Pancreas (tissue), 10 donors: Measurements from ENCODE around the gene SLC12A3. TPM values are rescaled to one million over a fixed set of nuclear protein-coding genes. Genes with fewer than 3 reads are reported as not detected.

Source experiments
- ATAC-seq, 4 donors: fragments of 200-7000 bp; cut with Tn5 transposase; one replicate each; pipeline versions ENCODE4 v1.8.0 to v1.9.1; 2020; ENCODE audit warnings: mild to moderate bottlenecking in 4 of 4, moderate library complexity in 4 of 4
- DNase-seq, 6 donors: peaks; one replicate each; pipeline ENCODE4 v3.0.0-alpha.2; 2020
- FAIRE-seq: peaks from 2 replicates; lab custom pipeline; 2012; peaks lifted over from hg19 to GRCh38; lab: Jason Lieb, UNC
- H3K27ac ChIP-seq, 4 donors: fragments of 200-600 bp; sonication (generic); 1 replicate in 3 of 4; 2 replicates in 1 of 4; pipeline versions ENCODE4 v1.5.0 to v1.8.0; 2020
- H3K27me3 ChIP-seq, 4 donors: fragments of 200-600 bp; one replicate each; pipeline ENCODE4 v1.8.0; 2021
- H3K36me3 ChIP-seq, 3 donors: fragments of 200-600 bp; sonication (generic) in 1 of 3; one replicate each; pipeline versions ENCODE4 v1.5.0 to v1.8.0; 2020 to 2021
- H3K4me1 ChIP-seq, 3 donors: fragments of 200-600 bp; one replicate each; pipeline ENCODE4 v1.8.0; 2021
- H3K4me3 ChIP-seq, 4 donors: fragments of 200-600 bp; sonication (generic) in 2 of 4; one replicate each; pipeline versions ENCODE4 v1.5.0 to v1.8.0; 2020 to 2021
- H3K9me3 ChIP-seq, 4 donors: fragments of 200-600 bp; one replicate each; pipeline ENCODE4 v1.8.0; 2021
- WGBS, 2 donors: extraction: QIAGEN DNeasy Blood & Tissue Kit; methylation state at CpG; one replicate each; pipeline ENCODE4 v1.1.7; 2013; 5-methylcytosine and 5-hydroxymethylcytosine counted together
- intact Hi-C, 3 donors: fragments of 100-400 bp; cut with DNase I; formaldehyde crosslinking; loops; one replicate each; pipeline versions ENCODE4 v1.11.1 to v1.14.2; 2022
- polyA plus RNA-seq, 2 donors: library from polyadenylated mRNA; stranded (reverse); fragments of 200-250 nt; gene quantifications; one replicate each; pipeline ENCODE4 v1.2.3, GENCODE V29; 2013
- total RNA-seq, 6 donors: library from RNA; stranded (reverse); fragmentation: NEBNext Ultra II Directional in 4 of 6; extraction: Animal tissue kit (Norgen Biotek cat#: 25700) in 4 of 6; gene quantifications; one replicate each; pipeline versions ENCODE4 v1.2.1 to v1.2.4, GENCODE V29; 2021 to 2023
- TF ChIP-seq, protein P1 (sequence below), 4 donors: fragments of 200-600 bp; sonication (generic) in 3 of 4; IDR thresholded peaks; one replicate each; pipeline versions ENCODE4 v1.5.0 to v1.8.0; 2021; ENCODE audit warnings: antibody characterized with exemption in 4 of 4
- donor health status: healthy with polysubstance abuse.
- donor health status: DM: no; HTN: no; CAD: no; lungs with moderate emphysema.
- donor health status: DM: no; HTN: no; CAD: no.
- donor health status: control.
- donor health status: control.
- donor health status: Bipolar disorder and iron deficiency.
- donor health status: DM: yes; HTN: yes; CAD: no.
- donor health status: DM: no; HTN: no; CAD: no.
- donor health status: DM: no; HTN: no; CAD: no.
- donor health status: DM: yes; HTN: yes; CAD: no.

Gene SLC12A3
- total and polyA plus RNA-seq, 8 donors = 0.04 to 0.12 (median 0.06) TPM; not detected in 1

DNA sequence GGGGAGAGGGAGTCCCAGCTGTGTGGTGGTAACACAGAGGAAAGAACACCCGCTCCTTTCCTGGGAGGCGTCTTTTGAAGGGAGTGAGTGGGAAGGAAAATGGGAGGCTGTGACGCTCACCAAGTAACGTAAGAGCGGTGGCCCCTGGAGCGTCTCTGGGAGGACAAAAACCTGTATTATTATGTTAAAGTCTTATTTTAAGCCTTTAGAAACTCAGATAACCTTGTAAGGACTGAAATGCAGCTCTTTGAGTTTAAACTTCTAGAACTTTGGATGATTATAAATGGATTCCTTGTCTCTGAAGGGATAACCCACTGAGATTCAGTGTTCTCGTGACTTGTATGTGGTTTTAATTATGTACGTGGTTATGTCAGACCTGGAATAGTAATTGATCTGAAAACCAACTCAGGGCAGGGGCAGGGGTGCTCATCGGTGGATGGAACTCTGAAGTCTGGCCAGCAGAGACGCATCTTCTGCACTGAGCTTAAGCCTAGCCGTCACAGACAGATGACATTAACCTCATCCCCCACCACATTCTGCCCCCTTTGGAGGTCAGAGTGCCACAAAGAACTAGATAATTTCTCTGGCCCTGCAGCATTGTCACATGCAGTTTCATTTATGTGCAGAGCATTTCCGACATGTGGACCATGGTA, 41.8 kb upstream of the SLC12A3 start:
- H3K36me3 ChIP-seq = peaks cover 0 to 3% (median 0%) of the 10 kb centered on the region in 3 donors
- DNase-seq (no peak), ATAC-seq (no peak), FAIRE-seq (no peak)
- no peaks in the 10 kb centered on the region for H3K4me1 ChIP-seq
- H3K27ac ChIP-seq = no peak overlapping the region
- no peak overlapping the region for H3K4me3 ChIP-seq
- intact Hi-C loops = no loop called here
- 94 to 95% methylated on average over 12 of the region's 12 CpGs for WGBS, 2 donors
- TF ChIP-seq, protein P1, sequence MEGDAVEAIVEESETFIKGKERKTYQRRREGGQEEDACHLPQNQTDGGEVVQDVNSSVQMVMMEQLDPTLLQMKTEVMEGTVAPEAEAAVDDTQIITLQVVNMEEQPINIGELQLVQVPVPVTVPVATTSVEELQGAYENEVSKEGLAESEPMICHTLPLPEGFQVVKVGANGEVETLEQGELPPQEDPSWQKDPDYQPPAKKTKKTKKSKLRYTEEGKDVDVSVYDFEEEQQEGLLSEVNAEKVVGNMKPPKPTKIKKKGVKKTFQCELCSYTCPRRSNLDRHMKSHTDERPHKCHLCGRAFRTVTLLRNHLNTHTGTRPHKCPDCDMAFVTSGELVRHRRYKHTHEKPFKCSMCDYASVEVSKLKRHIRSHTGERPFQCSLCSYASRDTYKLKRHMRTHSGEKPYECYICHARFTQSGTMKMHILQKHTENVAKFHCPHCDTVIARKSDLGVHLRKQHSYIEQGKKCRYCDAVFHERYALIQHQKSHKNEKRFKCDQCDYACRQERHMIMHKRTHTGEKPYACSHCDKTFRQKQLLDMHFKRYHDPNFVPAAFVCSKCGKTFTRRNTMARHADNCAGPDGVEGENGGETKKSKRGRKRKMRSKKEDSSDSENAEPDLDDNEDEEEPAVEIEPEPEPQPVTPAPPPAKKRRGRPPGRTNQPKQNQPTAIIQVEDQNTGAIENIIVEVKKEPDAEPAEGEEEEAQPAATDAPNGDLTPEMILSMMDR (IDR thresholded peaks at IDR 0.05) = no peak
- no peaks in the 10 kb centered on the region for H3K9me3 ChIP-seq
- no peaks in the 10 kb centered on the region for H3K27me3 ChIP-seq

DNA sequence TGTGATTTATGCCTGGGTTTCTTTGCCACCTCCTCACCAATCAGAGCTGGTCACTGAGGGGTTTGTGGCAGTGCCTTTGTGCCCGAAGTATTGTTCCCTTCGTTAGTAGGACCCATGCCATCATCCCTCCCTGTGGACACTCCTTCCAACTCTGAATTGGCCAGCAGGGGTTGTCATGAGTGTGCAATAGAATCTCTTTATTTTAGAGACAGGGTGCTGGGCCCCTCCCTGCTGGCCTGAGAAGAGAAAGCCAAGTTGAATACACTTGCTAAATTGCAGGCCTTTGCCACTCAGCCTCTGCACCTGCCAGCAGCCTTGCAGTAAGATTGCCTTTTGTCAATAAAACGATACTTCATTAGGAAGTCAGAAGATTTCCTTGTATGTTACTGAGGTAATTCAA, 40.7 kb upstream of the SLC12A3 start:
- Histone ChIP-seq H3K9me3 (no peaks in the 10 kb centered on the region), H3K27me3 (no peaks in the 10 kb centered on the region), H3K4me3 (no peak overlapping the region), H3K36me3 (no peaks in the 10 kb centered on the region), H3K27ac (no peak overlapping the region), H3K4me1 (no peaks in the 10 kb centered on the region)
- ATAC-seq (peak in 2 of 4 donors; percentile 53 to 70), DNase-seq (no peak), FAIRE-seq (no peak)
- intact Hi-C loops = no loop called here
- TF ChIP-seq, protein P1 (IDR thresholded peaks at IDR 0.05) = no peak
- WGBS, 2 donors = 42 to 51% methylated on average over 3 of the region's 3 CpGs

DNA sequence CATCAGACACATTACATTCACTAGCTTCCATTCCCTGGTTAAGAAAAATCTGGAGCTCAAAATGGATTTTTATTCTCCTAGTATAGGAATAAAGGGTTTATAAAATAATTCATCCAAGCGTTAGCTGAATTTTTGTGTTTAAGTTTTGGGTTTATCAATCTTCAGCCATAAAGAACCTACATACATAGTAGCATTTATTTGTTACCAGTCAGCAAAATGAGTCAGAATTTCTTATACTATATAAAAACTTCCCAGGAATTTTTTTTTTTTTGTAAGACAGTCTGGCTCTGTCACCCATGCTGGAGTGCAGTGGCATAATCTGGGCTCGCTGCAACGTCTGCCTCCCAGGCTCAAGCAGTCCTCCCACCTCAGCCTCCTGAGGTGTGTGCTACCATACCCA, 40.2 kb upstream of the SLC12A3 start:
- ATAC-seq = no peak
- TF ChIP-seq, protein P1 (IDR thresholded peaks at IDR 0.05) = no peak
- H3K36me3 ChIP-seq = no peaks in the 10 kb centered on the region
- H3K27me3 ChIP-seq = no peaks in the 10 kb centered on the region
- DNase-seq = no peak
- H3K4me1 ChIP-seq = no peaks in the 10 kb centered on the region
- no peaks in the 10 kb centered on the region for H3K9me3 ChIP-seq
- H3K4me3 ChIP-seq = no peak overlapping the region
- intact Hi-C loops = no loop called here
- FAIRE-seq = no peak
- 93 to 94% methylated on average over 3 of the region's 3 CpGs for WGBS, 2 donors
- no peak overlapping the region for H3K27ac ChIP-seq

DNA sequence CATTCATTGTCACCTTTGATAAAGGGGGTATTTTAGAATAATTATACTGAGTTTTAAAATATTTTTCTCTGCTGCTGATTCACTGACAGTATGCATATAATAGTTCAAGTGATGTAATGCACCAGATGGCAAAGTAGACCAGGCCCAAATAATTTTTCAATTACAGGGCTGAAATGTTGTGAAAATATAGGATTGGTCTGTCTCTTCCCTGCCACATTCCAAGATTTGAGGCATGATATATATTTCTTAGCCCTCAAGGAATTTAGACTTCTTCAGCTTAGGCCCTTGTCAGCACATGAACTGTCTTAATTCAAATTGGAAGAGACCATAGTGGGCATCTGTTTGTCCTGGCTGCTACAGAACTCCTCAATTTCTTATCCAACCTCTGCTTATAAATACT, 39.2 kb upstream of the SLC12A3 start:
- DNase-seq (no peak), ATAC-seq (no peak), FAIRE-seq (no peak)
- Histone ChIP-seq H3K27me3 (no peaks in the 10 kb centered on the region), H3K27ac (no peak overlapping the region), H3K4me3 (no peak overlapping the region), H3K4me1 (no peaks in the 10 kb centered on the region), H3K9me3 (no peaks in the 10 kb centered on the region), H3K36me3 (no peaks in the 10 kb centered on the region)
- TF ChIP-seq, protein P1 (IDR thresholded peaks at IDR 0.05) = no peak
- intact Hi-C loops = no loop called here

DNA sequence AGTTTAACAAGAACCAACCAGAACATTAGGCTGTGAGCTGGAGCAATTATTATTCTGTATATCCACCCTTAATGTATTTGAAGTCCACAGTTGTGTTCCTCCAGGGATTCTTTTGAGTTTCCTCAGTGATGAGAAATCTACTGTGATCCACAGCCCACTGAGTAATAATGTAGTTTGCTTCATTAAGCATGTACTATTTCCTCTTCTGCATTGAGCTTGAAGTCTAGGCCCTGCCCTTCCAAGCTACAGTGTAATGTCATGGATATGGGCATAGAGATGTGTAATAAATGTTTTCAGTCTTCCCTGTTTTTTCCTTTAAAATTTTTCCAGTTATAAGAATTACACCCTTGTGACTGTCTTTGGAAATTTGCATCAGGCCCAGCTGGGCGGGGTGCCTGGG, 36.4 kb upstream of the SLC12A3 start:
- intact Hi-C loops = no loop called here
- TF ChIP-seq, protein P1 (IDR thresholded peaks at IDR 0.05) = no peak
- ATAC-seq = no peak
- no peaks in the 10 kb centered on the region for H3K9me3 ChIP-seq
- DNase-seq = no peak
- peaks cover 0 to 11% (median 0%) of the 10 kb centered on the region in 3 donors for H3K36me3 ChIP-seq
- FAIRE-seq = no peak
- H3K4me3 ChIP-seq = no peak overlapping the region
- WGBS, 2 donors = 98 to 100% methylated on average over 1 of the region's 1 CpG
- H3K27ac ChIP-seq = no peak overlapping the region
- no peaks in the 10 kb centered on the region for H3K27me3 ChIP-seq
- no peaks in the 10 kb centered on the region for H3K4me1 ChIP-seq
